GM23338 (cell line): ENCODE results near the gene HACD2. TPM values are rescaled to one million over a fixed set of nuclear protein-coding genes. Genes with fewer than 3 reads are reported as not detected.

Experiments used
- ATAC-seq: fragments of 200-7000 bp; cut with Tn5 transposase; 3 replicates; pipeline ENCODE4 v1.9.1; 2020
- DNase-seq: peaks from one replicate; pipeline ENCODE4 v3.0.0-alpha.2; 2015; ENCODE audit warnings: low spot score
- H2AFZ ChIP-seq: fragments of 200-600 bp; sonication (generic); 2 replicates; pipeline ENCODE4 v1.8.0; 2016; ENCODE audit warnings: antibody characterized with exemption, mild to moderate bottlenecking, moderate library complexity
- H3F3A ChIP-seq: fragments of 200-600 bp; sonication (generic); replicated peaks from 2 replicates; pipeline ENCODE4 v1.8.0; 2017; ENCODE audit warnings: antibody characterized with exemption, mixed run types, low read depth
- H3K27ac ChIP-seq: fragments of 200-600 bp; sonication (generic); 2 replicates; pipeline ENCODE4 v1.6.1; 2016; ENCODE audit warnings: low read depth
- H3K27me3 ChIP-seq: fragments of 200-600 bp; sonication (generic); 2 replicates; pipeline ENCODE4 v1.8.0; 2016; ENCODE audit warnings: mild to moderate bottlenecking, mixed run types, moderate library complexity; ENCODE audit not compliant: insufficient read depth
- H3K36me3 ChIP-seq: fragments of 200-600 bp; sonication (generic); 2 replicates; pipeline ENCODE4 v1.8.0; 2016; ENCODE audit warnings: mild to moderate bottlenecking; ENCODE audit not compliant: insufficient read depth
- H3K4me1 ChIP-seq: fragments of 200-600 bp; sonication (generic); 2 replicates; pipeline ENCODE4 v1.8.0; 2016; ENCODE audit warnings: mild to moderate bottlenecking, moderate library complexity; ENCODE audit not compliant: insufficient read depth
- H3K4me2 ChIP-seq: fragments of 200-600 bp; sonication (generic); 2 replicates; pipeline ENCODE4 v1.7.1; 2017; ENCODE audit warnings: mixed run types
- H3K4me3 ChIP-seq: fragments of 200-600 bp; sonication (generic); 2 replicates; pipeline ENCODE4 v1.6.1; 2016; ENCODE audit warnings: mixed run types
- H3K79me2 ChIP-seq: fragments of 200-600 bp; sonication (generic); replicated peaks from 2 replicates; pipeline ENCODE4 v1.8.0; 2017; ENCODE audit warnings: mild to moderate bottlenecking; ENCODE audit not compliant: insufficient read depth
- H3K9me2 ChIP-seq: fragments of 200-600 bp; sonication (generic); 2 replicates; pipeline ENCODE4 v1.8.0; 2017; ENCODE audit not compliant: insufficient read depth
- H4K20me1 ChIP-seq: fragments of 200-600 bp; sonication (generic); replicated peaks from 2 replicates; pipeline ENCODE4 v1.8.0; 2017; ENCODE audit warnings: mild to moderate bottlenecking; ENCODE audit not compliant: insufficient read depth
- H3K27ac Mint-ChIP-seq: 2 replicates; pipeline ENCODE4 v1.8.0; 2020; ENCODE audit warnings: inconsistent platforms, mild to moderate bottlenecking, moderate library complexity, mixed read lengths
- H3K27me3 Mint-ChIP-seq: 3 replicates; pipeline ENCODE4 v1.8.0; 2022; ENCODE audit warnings: low read depth, mild to moderate bottlenecking, moderate library complexity, mixed read lengths, inconsistent platforms; ENCODE audit not compliant: insufficient read depth, poor library complexity
- H3K36me3 Mint-ChIP-seq: 3 replicates; pipeline ENCODE4 v1.8.0; 2021; ENCODE audit warnings: low read depth, mild to moderate bottlenecking, inconsistent platforms, moderate library complexity, mixed read lengths
- H3K4me1 Mint-ChIP-seq: 3 replicates; pipeline ENCODE4 v1.8.0; 2020; ENCODE audit warnings: mild to moderate bottlenecking, inconsistent platforms, mixed read lengths
- H3K4me3 Mint-ChIP-seq: 3 replicates; pipeline ENCODE4 v1.8.0; 2021; ENCODE audit warnings: moderate library complexity, mild to moderate bottlenecking, inconsistent platforms, mixed read lengths
- H3K9me3 Mint-ChIP-seq: 3 replicates; pipeline ENCODE4 v1.8.0; 2020; ENCODE audit warnings: moderate library complexity, mild to moderate bottlenecking, inconsistent platforms, mixed read lengths
- CTCF ChIP-seq, 2 experiments: fragments of 200-600 bp in 1 of 2; sonication (generic) in 1 of 2; conservative IDR thresholded peaks; 2 replicates each; pipeline versions ENCODE4 v1.5.1 to v1.6.1; 2016 to 2017; ENCODE audit warnings: antibody characterized with exemption in 2 of 2, low read depth in 2 of 2, mild to moderate bottlenecking in 2 of 2, moderate library complexity in 1 of 2
- EZH2 ChIP-seq: fragments of 200-600 bp; sonication (generic); IDR thresholded peaks from one replicate; pipeline ENCODE4 v1.8.0; 2017; ENCODE audit warnings: antibody characterized with exemption, mild to moderate bottlenecking, low read depth; ENCODE audit not compliant: unreplicated experiment
- EZH2phosphoT487 ChIP-seq: fragments of 200-600 bp; sonication (generic); IDR thresholded peaks from one replicate; pipeline ENCODE4 v1.8.1; 2018; ENCODE audit warnings: antibody characterized with exemption; ENCODE audit not compliant: unreplicated experiment
- JUNB ChIP-seq: IDR thresholded peaks from one replicate; pipeline ENCODE4 v1.6.1; 2016; ENCODE audit warnings: antibody characterized with exemption; ENCODE audit not compliant: unreplicated experiment
- NANOG ChIP-seq: IDR thresholded peaks from 2 replicates; pipeline ENCODE4 v1.6.1; 2016; ENCODE audit warnings: antibody characterized with exemption, borderline replicate concordance
- STAT1 ChIP-seq: IDR thresholded peaks from one replicate; pipeline ENCODE4 v1.6.1; 2016; ENCODE audit warnings: antibody characterized with exemption; ENCODE audit not compliant: unreplicated experiment
- ZNF114 ChIP-seq: fragments of 250-450 bp; sonication (Bioruptor Pico); IDR thresholded peaks from 2 replicates; pipeline ENCODE4 v1.5.0; 2020; ENCODE audit warnings: mild to moderate bottlenecking, moderate library complexity
- ZNF331 ChIP-seq: fragments of 250-450 bp; sonication (Bioruptor Pico); IDR thresholded peaks from 2 replicates; pipeline ENCODE4 v1.5.0; 2020; ENCODE audit warnings: low read depth, mild to moderate bottlenecking, moderate library complexity
- ZNF462 ChIP-seq: fragments of 250-450 bp; sonication (Bioruptor Pico); IDR thresholded peaks from 2 replicates; pipeline ENCODE4 v1.5.0; 2020; ENCODE audit warnings: mild to moderate bottlenecking, moderate library complexity
- polyA plus RNA-seq: library from polyadenylated mRNA; unstranded; fragments of >200 nt; fragmentation: Nextera tagmentation; extraction: Ambion mirVana; gene quantifications from 2 replicates; pipeline ENCODE4 v1.2.1, GENCODE V29; 2016
- total RNA-seq: library from RNA; depleted of rRNA; stranded (reverse); fragments of >200 nt; shearing (Covaris generic); gene quantifications from 2 replicates; pipeline ENCODE4 v1.2.3, GENCODE V29; 2014
- TF ChIP-seq, protein P1 (sequence below): IDR thresholded peaks from one replicate; pipeline ENCODE4 v1.6.1; 2018; ENCODE audit warnings: antibody characterized with exemption; ENCODE audit not compliant: unreplicated experiment

Gene HACD2
- total and polyA plus RNA-seq, 2 experiments from 2014 or later, result 13.4 to 31.5 TPM

DNA sequence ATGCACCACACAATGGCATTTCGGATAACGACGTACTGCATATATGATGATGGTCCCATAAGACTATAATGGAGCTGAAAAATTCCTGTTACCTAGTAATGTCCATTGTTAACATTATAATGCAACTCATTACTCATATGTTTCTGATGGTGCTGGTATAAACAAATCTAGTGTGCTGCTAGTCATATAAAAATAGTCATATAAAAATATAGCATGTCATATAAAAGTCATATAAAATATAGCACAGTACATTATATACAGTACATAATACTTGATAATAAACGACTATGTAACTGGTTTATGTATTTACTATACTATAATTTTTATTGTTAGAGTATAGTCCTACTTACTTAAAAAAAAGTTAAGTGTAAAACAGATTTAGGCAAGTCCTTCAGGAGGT lies 50.6 kb downstream of the HACD2 start (continued):
- TF ChIP-seq CTCF (conservative IDR thresholded peaks at IDR 0.05; ENCODE audit: low read depth in 2 of 2), result no peak

DNA sequence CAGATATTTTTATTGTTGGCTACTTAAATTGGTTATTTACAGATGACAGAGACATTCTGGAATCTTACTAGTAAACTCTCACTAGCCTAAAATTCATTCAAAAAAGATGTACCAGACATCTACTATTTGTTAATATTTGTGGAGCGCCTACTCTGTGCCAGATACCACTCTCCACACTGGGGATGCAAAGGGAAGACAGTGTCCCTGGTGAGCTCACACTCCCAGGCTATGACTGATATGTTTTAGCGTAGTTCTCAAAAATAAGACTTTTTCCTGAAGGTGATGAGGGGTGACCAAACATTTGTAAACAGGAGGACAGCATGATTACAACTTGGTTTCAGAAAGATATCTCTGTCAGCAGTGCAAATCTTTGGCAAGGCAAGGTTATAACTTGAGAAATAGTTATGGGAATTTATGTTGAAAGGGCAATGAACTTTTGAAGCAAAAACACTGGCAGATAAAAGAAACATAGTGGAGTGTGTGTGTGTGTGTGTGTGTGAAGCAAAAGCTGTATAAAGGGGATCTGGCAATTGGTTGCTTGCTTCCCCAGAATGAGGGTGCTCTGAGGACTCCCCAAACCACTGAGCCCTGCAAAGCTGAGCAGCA lies 51.2 kb downstream of the HACD2 start:
- no peaks in the 10 kb centered on the region for H3K36me3 ChIP-seq
- H3K27ac ChIP-seq, result no peak overlapping the region
- H3K27me3 ChIP-seq, result no peaks in the 10 kb centered on the region
- H3K79me2 ChIP-seq, result no peaks in the 10 kb centered on the region
- Mint-ChIP-seq H3K27ac (no peak overlapping the region), H3K4me1 (no peaks in the 10 kb centered on the region; the same call in 2 of the 3 replicates), H3K9me3 (no peaks in the 10 kb centered on the region), H3K36me3 (no peaks in the 10 kb centered on the region), H3K4me3 (no peak overlapping the region), H3K27me3 (peaks cover 2% of the 10 kb centered on the region)
- ATAC-seq, result no peak
- H3K4me1 ChIP-seq, result no peaks in the 10 kb centered on the region
- H4K20me1 ChIP-seq, result no peaks in the 10 kb centered on the region
- no peak overlapping the region for H2AFZ ChIP-seq
- no peak overlapping the region for H3K4me2 ChIP-seq
- no peaks in the 10 kb centered on the region for H3F3A ChIP-seq
- no peaks in the 10 kb centered on the region for H3K9me2 ChIP-seq
- DNase-seq, result no peak
- H3K4me3 ChIP-seq, result no peak overlapping the region
- TF ChIP-seq EZH2phosphoT487 (no peak), ZNF331 (CRISPR knock-in tag) (no peak), ZNF462 (CRISPR knock-in tag) (no peak), ZNF114 (CRISPR knock-in tag) (no peak), CTCF (conservative IDR thresholded peaks at IDR 0.05; ENCODE audit: low read depth in 2 of 2) (no peak), EZH2 (no peak), JUNB (no peak), STAT1 (no peak), NANOG (no peak)
- TF ChIP-seq, protein P1, sequence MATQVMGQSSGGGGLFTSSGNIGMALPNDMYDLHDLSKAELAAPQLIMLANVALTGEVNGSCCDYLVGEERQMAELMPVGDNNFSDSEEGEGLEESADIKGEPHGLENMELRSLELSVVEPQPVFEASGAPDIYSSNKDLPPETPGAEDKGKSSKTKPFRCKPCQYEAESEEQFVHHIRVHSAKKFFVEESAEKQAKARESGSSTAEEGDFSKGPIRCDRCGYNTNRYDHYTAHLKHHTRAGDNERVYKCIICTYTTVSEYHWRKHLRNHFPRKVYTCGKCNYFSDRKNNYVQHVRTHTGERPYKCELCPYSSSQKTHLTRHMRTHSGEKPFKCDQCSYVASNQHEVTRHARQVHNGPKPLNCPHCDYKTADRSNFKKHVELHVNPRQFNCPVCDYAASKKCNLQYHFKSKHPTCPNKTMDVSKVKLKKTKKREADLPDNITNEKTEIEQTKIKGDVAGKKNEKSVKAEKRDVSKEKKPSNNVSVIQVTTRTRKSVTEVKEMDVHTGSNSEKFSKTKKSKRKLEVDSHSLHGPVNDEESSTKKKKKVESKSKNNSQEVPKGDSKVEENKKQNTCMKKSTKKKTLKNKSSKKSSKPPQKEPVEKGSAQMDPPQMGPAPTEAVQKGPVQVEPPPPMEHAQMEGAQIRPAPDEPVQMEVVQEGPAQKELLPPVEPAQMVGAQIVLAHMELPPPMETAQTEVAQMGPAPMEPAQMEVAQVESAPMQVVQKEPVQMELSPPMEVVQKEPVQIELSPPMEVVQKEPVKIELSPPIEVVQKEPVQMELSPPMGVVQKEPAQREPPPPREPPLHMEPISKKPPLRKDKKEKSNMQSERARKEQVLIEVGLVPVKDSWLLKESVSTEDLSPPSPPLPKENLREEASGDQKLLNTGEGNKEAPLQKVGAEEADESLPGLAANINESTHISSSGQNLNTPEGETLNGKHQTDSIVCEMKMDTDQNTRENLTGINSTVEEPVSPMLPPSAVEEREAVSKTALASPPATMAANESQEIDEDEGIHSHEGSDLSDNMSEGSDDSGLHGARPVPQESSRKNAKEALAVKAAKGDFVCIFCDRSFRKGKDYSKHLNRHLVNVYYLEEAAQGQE, result no peak
